ENCODE results near the gene PRKCB. TPM values are rescaled to one million over a fixed set of nuclear protein-coding genes. Genes with fewer than 3 reads are reported as not detected.

Gene PRKCB
- total and polyA plus RNA-seq, 2 of the 8 experiments (the other 6 are each of a cell fraction or from before 2014, with no cell fraction given) = 7.1 to 12.1 TPM

- TF ChIP-seq CHD7 (IDR thresholded peaks at IDR 0.05; ENCODE audit: insufficient replicate concordance, low read length) = no peak
- no peak for TF ChIP-seq HDAC6 (IDR thresholded peaks at IDR 0.05; ENCODE audit: low read depth, low read length)
- TF ChIP-seq RNF2 (IDR thresholded peaks at IDR 0.05; ENCODE audit: borderline replicate concordance, low read depth, low read length, missing control alignments, poor library complexity, severe bottlenecking) = no peak
- TF ChIP-seq EGR1 (IDR thresholded peaks at IDR 0.05; ENCODE audit: borderline replicate concordance, low read depth, low read length) = no peak
- TF ChIP-seq SIN3A (conservative IDR thresholded peaks at IDR 0.05 in 1 of 2, IDR thresholded peaks at IDR 0.05 in 1 of 2; ENCODE audit: low read depth in 1 of 2, low read length in 2 of 2) = no peak
Observed at GRCh38 chr16:24085666-24086065, 249.9 kb downstream of the PRKCB start (continued).
